GM18498 (cell line): ENCODE data around the gene TMEM132C.

ENCODE experiments used
- ATAC-seq: cut with Tn5 transposase; IDR thresholded peaks from one replicate; pipeline ENCODE4 v1.9.1; 2021; ENCODE audit warnings: mild to moderate bottlenecking, moderate library complexity; ENCODE audit not compliant: unreplicated experiment

TMEM132C gene

DNA sequence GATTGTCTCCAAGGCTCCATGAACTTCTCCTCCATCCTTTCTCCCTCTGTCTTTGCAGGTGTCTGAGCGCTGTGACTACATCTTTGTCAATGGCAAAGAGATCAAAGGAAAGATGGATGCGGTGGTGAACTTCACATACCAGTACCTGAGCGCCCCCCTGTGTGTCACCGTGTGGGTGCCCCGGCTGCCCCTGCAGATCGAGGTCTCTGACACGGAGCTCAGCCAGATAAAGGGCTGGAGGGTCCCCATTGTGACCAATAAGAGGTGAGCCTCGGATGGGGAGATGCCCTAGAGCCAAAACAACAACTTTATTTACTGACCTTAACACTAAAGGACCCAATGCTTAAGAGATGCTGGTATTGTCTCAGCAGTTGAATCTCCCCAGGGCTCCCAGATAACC lies 426.8 kb downstream of the TMEM132C start:
- ATAC-seq: no peak

DNA sequence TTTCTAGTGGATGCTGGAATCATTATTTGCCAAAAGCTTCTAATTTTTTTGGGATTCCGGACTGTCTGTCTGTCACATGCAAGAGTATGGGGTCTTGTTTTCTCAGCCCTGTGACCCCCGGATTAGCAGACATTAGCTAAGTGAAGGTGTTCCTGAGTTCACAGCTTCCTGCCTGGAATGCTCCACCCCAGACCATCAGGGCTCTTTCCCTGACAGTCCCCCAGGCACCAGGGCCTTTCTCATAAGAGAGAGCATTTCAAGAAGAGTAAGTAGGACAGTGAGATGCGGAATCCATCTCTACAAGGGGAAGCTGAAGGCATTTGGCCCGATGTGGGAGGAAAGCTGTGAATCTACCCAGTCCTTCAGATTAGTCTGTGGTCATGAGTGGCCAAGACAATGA lies 427.5 kb downstream of the TMEM132C start:
- ATAC-seq: no peak

DNA sequence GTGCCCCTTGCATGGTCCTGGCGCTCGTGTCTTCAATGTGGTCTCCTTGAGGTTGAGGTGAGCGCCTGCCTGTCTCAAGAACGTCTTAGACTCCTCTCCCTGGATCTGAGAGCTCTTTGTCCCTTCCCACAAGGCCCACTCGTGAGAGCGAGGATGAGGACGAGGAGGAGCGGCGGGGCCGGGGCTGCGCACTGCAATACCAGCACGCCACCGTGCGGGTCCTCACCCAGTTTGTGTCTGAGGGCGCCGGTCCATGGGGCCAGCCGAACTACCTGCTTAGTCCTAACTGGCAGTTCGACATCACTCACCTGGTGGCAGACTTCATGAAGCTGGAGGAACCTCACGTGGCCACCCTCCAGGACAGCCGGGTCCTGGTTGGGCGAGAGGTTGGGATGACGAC lies 428.7 kb downstream of the TMEM132C start:
- ATAC-seq: no peak

DNA sequence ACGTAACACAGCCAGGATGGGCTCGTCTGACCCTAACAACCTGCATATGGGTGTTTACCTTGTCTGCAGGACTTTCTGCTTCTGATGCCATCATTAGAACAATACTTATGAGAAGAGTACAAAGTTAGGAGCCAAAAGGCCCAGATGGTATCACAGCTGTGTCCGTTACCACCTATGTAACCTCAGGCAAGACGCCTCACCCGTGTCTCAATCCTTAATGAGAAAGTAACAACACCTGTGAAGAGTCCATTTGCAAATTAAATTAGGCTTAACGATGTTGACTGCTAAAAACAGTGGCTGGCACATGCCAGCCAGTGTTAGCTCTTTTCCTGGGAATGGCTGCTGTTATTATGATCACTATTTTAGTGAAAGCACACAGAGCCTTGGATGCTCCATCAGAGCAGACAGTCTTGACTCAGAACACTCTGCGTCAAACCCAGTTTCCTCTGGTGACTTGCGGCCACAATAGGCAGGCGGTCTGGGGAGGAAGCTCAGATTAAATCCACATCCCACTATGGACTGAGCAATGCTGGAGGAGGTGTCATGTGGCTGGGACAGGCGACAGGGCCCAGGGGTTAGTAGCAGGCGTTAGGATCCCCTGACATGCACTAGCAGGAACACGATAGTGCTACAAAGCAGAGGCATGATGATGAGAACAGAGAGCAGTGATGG lies 431.5 kb downstream of the TMEM132C start:
- ATAC-seq: no peak

DNA sequence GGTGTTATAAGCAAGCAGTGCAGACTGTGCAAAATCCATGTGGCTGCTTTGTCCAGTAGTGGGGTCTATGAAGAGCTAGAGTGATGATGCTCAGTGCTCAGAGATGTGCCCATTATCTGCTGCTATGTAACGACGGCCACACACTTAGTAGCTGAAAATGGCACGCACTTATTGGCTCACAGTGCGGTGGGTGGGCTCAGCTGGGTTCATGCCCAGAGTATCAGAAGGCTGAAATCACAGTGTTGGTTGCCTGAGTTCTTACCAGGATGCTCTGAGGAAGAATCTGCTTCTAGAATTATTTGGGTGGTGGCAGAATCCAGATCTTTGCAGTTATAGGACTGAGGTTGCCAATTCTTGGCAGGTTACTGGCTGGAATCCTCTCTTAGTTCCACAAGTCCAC lies 432.1 kb downstream of the TMEM132C start:
- ATAC-seq: no peak

DNA sequence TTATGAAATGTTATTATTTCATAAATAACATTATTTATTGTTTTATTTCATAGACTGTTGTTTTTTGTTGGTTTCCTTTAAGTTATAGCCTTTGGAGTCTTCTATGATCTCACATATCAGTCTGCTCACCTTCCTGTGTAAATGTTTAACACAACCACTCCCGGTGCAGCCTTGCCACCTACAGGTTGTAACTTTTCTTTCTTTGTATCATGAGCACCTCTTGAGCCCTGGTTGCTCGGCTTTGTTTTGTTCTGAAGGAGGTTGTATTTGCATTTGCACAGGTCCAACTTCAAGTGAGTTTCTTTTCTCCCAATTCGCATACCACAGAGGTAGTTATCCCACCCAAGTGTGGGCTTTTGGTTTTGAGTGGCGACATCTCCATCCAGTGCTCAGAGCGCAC lies 435.4 kb downstream of the TMEM132C start:
- ATAC-seq: no peak

DNA sequence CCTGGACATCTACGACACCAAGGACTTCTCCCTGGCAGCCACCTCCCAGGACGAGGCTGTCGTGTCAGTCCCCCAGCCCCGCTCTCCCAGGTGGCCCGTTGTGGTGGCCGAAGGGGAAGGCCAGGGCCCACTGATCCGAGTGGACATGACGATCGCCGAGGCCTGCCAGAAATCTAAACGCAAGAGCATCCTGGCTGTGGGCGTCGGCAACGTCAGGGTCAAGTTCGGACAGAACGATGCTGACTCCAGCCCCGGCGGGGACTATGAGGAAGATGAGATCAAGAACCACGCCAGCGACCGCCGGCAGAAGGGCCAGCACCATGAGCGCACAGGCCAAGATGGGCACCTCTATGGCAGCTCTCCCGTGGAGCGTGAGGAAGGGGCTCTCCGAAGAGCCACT lies 438.2 kb downstream of the TMEM132C start:
- ATAC-seq: no peak

DNA sequence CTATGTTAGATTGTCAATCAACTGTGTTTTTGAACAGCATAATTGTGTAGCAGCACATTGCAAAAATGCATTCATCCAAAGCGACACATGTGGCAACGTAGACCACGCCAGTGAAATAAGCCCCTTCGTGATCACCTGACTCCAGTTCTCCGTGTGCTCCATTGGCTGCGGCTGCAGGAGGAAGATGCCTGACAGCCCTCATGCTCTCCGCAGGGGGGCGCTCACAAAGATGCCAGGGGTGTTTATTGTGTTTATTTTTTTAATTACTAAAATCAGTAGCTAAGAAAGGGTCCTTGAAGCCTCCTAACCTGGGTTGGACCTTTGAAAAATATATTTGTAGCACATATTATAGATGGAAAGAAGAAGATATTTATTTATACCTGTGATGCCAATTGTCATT lies 440.5 kb downstream of the TMEM132C start:
- no peak for ATAC-seq

DNA sequence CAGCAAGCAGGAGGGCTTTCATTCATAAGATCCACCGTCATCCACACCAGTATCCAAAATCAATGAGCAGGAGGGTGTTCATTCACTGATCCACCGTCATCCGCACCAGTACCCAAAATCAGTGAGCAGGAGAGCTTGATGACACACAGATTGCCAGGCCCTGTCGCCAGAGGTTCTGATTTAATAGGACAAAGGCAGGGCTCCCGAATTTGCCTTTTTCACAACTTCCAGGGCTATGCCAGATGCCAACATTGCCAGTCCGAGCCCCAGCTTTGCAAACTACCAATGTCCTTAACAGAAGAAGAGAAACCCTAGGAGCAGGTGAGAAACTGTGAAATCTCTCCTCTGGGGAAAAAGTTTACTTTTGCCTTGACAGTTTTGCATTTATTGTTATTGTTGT lies 441.8 kb downstream of the TMEM132C start:
- no peak for ATAC-seq

DNA sequence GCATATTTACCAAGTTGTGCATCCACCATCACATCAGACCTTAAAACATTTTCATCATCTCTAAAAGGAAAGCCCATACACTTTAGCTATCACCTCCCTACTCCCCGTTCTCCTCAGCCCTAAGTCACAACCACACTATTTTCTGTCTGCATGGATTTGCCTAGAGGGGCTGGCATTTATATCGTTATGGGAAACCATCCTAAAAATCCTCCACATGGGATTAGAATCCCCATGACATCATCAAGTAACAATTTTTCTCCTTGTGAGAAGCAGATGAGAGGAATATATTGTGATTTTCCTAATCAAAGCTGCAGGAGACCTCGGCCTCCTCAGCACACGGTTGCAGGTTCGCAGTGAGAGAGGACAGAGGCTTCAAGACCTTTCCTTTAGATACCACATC lies 442.7 kb downstream of the TMEM132C start:
- no peak for ATAC-seq

DNA sequence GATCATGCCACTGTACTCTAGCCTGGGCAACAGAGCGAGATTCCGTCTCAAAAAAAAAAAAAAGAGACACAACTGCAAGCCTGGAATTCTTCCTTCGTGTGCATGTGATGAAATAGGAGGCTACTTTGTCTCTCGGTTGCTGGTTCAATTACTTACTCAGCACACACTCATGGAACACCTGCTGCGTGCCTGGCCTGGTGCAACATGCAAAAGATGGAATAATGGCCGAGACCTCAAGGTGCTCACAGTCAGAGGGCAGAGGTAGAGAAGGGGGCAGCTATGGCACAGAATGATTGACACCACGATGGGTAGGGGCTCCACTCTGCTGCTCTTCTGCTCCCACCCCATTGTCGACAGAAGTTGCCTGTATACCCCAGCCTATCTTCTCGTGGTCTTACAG lies 444.5 kb downstream of the TMEM132C start:
- ATAC-seq: no peak

DNA sequence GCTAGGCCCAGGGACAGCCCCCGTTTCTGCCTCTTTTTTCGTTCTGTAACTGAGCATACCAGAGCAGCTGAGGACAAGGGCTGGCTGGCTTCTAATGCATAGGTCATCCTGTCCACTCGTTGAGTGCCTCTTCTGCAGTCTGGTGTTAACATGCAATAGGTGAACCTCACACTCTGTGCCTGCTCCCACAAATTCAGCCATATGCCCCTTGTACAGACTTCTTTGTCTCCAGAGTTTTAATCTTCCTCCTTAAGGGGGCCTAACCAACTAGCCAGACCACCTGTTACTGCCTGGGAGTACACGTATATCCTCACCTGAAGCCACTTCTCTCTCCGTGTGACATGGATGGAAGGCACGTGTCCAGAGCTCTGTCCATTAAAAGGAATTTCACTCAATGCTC lies 445.7 kb downstream of the TMEM132C start:
- ATAC-seq: no peak

DNA sequence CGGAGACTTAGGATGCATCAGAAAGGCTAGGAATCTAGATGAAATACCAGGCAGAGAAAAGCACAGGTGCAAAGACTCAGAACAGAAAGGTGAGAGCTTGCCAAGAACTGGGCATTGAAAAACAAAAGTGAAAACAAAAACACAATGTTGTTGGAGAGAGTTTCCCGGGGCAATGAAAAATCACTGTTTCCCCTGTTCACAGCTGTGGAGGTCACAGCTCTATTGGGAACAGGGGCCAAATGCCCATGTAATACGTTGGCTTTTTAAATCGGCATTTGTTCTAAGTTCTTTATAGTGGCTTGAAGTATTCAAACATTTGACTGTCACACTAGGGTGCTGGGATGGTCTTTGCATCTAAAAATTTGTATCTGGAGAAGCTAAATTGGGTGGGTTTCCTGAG lies 448.5 kb downstream of the TMEM132C start:
- no peak for ATAC-seq

DNA sequence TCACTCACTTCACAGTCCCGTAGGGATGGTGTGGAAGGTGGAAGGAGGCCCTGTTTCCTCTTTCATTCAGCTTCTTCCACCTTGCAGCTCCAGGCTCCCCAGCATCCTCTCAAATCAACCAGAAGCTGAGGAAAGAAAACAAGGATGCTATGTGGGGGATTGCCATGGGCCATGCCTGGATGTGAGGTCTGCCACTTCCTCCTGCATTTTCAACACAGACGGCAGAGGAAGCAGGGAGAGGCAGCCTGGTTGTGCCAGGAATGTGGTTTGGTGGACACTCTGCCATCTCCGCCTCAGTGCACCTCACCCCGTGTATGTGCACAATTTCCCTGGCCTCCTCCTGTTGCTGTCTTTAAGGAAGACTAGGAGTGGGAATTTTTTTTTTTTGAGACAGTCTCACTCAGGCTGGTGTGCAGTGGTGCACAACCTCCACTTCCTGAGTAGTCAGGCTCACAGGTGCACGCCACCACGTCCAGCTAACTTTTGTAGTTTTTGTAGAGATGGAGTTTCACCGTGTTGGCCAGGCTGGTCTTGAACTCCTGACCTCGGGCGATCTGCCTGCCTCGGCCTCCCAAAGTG lies 457.6 kb downstream of the TMEM132C start:
- ATAC-seq: no peak

DNA sequence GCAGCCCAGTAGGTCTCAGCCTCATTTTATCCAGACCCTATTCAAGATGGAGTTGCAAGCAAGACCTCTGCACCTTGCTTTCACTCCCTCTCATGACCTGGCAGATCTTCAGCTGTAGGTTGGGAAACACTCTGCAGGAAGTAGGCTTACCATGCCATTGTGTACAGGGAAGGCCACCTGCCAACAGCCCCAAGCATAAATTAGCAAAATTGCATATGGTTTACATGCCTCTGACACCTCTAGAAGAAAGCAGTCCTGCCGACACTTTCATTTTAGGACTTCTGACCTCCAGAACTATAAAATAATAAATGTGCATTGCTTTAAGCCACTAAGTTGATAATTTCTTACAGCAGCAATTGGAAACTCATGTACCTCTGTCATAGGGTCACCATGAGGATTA lies 459.9 kb downstream of the TMEM132C start:
- ATAC-seq: no peak

DNA sequence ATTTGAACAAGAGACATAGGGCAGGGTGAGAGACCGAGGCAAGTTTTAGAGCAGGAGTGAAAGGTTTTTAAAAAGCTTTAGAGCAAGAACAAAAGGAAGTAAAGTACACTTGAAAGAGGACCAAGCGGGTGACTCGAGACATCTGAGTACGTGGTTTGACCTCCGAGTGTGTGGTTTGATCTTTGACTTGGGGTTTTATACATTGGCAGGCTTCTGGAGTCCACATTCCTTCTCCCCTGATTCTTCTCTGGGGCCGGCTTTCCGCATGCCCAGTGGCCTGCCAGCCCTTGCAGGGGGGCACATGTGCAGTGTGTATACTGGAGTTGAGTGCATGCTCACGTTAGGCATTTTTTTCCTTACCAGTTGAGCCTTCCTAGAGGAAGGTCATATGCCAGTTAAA lies 460.5 kb downstream of the TMEM132C start:
- ATAC-seq: no peak

DNA sequence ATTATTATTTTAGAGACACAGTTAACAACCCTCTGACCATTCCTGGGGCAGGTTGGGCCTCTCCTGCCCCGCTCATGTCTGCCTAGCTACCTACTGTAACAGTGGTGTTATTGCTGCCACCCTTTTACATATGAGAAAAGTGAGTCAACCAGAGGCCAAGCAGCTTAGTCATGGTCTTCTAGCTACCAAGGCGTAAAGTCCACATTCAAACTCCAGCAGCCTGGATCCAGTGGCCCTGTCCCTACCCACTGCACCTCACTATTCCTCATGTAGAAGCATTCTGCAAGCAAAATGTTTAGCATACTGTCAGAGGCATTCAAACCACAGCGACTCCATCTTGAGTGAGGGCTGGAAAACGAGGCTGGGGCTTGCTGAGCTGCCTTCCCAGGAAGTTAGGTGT lies 461.0 kb downstream of the TMEM132C start:
- no peak for ATAC-seq

DNA sequence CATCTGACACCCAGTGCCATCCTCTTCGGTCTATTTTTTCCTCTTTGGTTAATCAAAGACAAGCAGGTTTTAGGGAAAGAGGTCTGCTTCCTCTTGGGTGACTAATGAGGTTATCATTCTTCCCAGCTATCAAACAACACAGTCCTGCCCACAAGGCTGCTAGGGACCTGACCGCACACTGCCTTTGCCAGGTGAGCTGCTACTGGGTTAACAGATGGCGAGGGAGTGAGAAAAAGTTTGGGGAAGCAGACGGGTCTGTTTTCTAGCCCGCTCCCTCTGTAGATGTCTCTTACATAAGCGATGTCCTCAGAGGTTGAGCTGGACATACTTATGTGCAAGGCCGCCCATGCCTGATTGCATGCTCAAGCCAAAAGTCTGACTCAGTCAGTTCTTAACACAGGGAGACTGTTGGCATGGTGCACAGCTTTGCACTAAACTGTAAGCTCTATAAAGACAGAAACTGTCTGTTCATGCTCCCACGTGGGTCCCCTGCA lies 462.7 kb downstream of the TMEM132C start:
- ATAC-seq: no peak

DNA sequence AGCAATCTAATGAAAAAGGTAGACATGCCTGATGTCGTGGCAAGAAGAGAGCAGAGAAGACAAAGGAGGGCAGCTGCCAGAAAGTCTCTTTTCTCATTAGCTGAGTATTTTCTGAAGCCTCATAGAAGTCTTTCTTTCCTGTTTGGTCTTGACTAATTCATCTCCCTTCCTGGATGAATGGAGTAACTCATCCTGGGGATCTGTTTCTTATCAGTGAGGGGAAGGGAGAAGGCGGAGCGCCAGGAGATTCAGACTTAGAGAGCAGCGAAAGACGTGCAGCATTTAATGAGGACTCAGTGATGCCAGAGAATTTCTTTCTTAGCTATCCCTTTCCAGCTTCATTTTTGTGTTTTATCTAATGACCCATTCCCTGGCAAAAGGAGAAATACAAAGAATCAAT lies 467.4 kb downstream of the TMEM132C start:
- no peak for ATAC-seq

DNA sequence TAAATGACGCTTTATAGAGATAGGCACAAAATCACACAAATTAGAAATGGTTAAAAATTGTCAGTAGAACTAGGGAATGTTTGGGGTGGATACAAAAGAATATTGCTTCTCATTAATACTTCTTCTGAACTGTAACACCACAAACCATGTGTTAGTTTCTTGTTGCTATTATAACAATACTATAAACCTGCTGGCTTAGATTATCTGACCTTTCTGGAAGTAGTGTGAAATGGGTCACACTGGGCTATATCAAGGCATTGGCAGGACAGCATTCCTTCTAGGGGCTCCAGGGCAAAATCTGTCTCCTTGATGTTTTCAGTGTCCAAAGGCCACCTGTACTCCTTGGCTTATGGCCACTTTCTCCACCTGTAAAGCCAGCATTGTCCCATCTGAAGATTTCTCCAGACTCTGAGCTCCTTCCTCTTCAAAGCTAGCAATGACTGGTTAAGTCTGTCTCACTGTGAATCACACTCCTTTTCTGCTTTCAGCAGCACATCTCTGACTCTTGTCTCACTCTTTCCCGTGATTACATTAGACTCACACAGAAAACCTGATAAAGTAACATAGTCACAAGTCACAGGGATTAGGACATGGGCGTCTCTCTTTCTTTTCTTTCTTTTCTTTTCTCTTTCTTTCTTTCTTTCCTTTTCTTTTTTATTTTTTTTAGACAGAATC lies 470.5 kb downstream of the TMEM132C start:
- ATAC-seq: no peak

DNA sequence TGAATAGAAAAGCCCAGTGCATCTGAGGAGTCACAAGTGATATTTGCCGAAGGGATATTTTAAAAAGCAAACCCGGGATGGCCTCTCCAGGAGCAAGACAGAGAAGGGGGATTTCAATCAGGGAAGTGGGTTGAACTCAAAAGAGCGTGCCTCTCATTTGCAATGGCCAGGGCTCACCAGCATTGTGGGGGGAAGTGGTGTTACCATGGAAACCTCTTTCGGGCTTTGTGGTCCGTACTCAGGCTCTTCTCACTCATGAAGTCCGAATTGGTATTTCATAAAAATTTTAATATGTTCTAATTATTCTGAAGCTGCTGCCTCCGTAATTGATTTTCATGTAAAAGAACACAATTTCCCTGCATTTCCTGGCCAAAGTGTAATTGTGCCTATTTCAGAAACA lies 476.9 kb downstream of the TMEM132C start:
- ATAC-seq: no peak
